ENCODE results near the gene CDH3.

CDH3 gene

DNA sequence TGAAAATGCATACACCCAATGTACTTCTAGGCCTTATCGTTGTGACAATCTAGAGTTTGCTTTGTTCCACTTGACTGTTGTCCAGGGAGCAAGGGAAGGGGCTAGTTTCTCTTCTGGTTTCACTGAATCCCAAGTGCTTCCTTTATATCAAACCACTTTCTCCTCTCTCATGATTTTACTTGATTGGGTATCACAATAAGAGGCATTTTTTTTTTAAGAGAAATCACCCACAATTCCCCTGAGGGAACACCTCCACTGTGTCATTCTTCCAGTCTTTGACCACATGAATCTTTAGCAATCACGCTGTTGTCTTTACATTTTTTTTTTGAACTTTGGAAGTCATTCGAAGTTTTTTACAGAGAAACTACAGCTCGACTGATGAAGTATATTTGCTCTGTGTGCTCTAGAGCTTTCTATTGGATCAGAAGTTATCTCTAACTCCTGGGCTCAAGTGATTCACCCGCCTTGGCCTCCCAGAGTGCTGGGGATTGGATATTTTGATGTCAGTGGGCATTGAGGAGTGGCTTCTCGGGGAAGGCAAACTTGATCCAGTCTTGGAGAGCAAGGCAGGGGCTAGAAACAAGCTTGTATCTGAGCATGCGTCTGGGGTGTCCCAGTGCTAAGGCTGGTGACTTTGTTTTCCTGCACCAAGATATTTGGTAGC lies 95.0 kb downstream of the CDH3 start:
- no peak for DNase-seq (ENCODE audit: low read depth)

- DNase-seq (ENCODE audit: low read depth) = no peak
Measured at GRCh38 chr16:68740628-68741346, 95.7 kb downstream of the CDH3 start.

DNA sequence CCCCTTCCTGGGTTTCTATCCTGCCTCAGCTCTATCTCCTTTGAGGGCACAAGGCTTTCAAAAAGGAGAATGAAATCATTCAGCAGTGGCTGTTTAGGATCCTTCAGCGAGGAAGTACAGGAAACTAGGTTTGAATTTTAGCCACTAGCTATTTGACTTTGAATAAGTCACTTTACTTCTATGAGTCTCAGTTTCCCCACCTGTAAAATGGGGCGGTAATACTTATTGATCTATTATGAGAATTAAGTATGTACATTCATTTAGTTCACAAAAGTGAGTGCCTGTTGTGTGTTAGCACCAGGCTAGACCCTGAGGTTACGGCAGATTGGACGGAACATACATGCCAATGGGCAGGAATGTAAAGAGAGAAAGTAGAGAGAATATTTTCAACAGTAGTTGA lies 98.6 kb downstream of the CDH3 start:
- DNase-seq (ENCODE audit: low read depth) = no peak

GRCh38 chr16:68744744-68745280 lies 99.7 kb downstream of the CDH3 start:
- DNase-seq (ENCODE audit: low read depth) = no peak

DNA sequence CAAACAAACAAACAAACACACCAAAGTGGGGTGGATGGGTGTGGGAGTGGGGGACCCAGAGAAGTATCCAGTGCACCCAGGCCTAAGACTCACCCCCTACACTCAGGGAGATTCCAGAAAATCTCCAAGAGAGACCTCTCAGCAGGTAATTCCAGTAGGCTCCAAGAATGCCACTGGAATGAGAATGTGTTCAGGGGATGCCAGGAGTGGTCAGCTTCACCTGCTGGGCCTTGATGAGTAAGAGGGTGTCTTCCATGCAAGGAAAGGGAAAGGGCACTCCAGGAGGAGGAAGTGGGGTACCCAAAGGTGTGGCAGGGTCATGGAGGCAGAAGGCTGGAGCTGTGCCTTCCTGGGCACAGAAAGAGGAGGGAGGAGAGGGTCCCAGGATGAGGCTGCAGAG lies 101.8 kb downstream of the CDH3 start:
- DNase-seq (ENCODE audit: low read depth) = no peak

DNA sequence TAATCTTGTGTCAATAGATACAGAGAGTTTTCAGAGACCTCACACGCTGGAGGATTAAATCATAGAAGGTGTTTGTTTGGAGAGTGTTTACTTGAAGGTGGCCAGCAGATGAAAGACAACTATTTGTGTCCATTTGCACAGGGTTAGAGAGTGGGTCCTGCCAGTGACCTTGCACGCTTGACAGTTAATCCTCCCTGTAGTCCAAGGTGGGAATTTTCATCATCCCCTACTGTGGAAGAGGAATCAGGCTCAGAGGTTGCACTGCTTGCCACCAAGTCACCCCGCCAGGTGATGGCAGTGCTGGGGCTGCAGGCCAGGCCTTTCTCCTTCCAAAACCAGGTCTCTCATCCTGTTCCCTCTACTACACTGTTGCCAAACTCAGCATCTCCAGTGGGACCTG lies 104.3 kb downstream of the CDH3 start:
- DNase-seq (ENCODE audit: low read depth) = no peak

All from activated T-cell treated with anti-CD3 and anti-CD28 coated beads for 24 hours (primary cell).